Ishikawa (cell line): ENCODE data around the gene PGLYRP2.

Experiments
- CEBPB ChIP-seq: IDR thresholded peaks from 2 replicates; pipeline ENCODE4 v1.6.1; 2012
- CREB1 ChIP-seq: IDR thresholded peaks from 2 replicates; pipeline ENCODE4 v1.6.1; 2012; ENCODE audit warnings: low read depth
- EP300 ChIP-seq: IDR thresholded peaks from 2 replicates; pipeline ENCODE4 v1.6.1; 2012; ENCODE audit warnings: borderline replicate concordance
- NFIC ChIP-seq: IDR thresholded peaks from 2 replicates; pipeline ENCODE4 v1.6.1; 2012
- RAD21 ChIP-seq: IDR thresholded peaks from 2 replicates; pipeline ENCODE4 v1.6.1; 2012; ENCODE audit warnings: low read depth
- TAF1 ChIP-seq: IDR thresholded peaks from 2 replicates; pipeline ENCODE4 v1.6.1; 2012; ENCODE audit warnings: low read depth, mild to moderate bottlenecking
- TF ChIP-seq, protein P1 (sequence below): IDR thresholded peaks from 2 replicates; pipeline ENCODE4 v1.6.1; 2012; ENCODE audit warnings: low read depth, mild to moderate bottlenecking
- TF ChIP-seq, protein P2 (sequence below): IDR thresholded peaks from 2 replicates; pipeline ENCODE4 v1.6.1; 2012

DNA sequence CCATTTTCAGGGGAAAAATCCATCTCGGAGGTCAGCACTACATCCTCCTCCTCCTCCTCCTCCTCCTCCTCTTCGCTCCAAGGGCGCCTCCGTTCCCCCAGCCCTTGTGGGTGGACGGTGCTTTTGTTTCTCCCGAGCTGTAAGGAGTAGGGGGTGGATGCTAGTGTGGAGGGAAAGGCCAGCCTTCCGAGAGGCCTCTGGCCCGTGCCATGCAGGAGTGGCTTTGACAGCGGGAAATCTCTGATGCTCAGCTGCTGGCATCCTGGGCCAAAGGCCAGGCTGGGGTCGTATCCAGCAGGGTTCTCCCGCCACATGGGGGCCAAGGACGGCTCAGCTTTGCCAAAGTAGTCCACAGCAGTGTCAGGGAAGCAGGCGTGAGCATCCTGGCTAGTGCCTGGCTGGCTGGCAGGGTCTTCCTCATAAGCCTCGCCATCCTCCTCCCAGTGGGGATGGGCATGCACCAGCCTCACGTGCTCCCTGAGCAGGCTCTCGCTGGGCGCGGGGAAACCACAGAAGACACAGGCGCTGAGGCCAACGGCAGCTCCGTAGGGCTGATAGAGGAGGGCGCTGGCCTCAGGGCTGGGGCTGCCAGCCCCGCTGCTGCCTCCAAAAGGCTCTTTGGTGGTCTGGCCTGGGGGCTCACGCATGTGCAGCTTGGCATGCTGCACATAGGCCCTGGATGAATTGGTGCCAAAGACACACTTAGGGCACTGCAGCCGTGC lies 40.1 kb downstream of the PGLYRP2 start:
- TF ChIP-seq EP300 = no peak
- TF ChIP-seq, protein P1, sequence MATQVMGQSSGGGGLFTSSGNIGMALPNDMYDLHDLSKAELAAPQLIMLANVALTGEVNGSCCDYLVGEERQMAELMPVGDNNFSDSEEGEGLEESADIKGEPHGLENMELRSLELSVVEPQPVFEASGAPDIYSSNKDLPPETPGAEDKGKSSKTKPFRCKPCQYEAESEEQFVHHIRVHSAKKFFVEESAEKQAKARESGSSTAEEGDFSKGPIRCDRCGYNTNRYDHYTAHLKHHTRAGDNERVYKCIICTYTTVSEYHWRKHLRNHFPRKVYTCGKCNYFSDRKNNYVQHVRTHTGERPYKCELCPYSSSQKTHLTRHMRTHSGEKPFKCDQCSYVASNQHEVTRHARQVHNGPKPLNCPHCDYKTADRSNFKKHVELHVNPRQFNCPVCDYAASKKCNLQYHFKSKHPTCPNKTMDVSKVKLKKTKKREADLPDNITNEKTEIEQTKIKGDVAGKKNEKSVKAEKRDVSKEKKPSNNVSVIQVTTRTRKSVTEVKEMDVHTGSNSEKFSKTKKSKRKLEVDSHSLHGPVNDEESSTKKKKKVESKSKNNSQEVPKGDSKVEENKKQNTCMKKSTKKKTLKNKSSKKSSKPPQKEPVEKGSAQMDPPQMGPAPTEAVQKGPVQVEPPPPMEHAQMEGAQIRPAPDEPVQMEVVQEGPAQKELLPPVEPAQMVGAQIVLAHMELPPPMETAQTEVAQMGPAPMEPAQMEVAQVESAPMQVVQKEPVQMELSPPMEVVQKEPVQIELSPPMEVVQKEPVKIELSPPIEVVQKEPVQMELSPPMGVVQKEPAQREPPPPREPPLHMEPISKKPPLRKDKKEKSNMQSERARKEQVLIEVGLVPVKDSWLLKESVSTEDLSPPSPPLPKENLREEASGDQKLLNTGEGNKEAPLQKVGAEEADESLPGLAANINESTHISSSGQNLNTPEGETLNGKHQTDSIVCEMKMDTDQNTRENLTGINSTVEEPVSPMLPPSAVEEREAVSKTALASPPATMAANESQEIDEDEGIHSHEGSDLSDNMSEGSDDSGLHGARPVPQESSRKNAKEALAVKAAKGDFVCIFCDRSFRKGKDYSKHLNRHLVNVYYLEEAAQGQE = no peak
- TF ChIP-seq NFIC = no peak
- TF ChIP-seq RAD21 = no peak
- no peak for TF ChIP-seq TAF1
- TF ChIP-seq, protein P2, sequence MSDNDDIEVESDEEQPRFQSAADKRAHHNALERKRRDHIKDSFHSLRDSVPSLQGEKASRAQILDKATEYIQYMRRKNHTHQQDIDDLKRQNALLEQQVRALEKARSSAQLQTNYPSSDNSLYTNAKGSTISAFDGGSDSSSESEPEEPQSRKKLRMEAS = no peak
- no peak for TF ChIP-seq CEBPB
- TF ChIP-seq CREB1 = no peak
